HEK293 (cell line): ENCODE data around the gene RAB17.

Source experiments
- CTCF ChIA-PET: fragments of 350-600 bp; formaldehyde crosslinking; extraction: SDS; loops from one replicate; lab custom pipeline; 2021; ENCODE audit warnings: antibody characterized with exemption; lab: Yijun Ruan, JAX
- POLR2A ChIA-PET: fragments of 300-600 bp; formaldehyde crosslinking; extraction: SDS; loops from one replicate; lab custom pipeline; 2020; ENCODE audit warnings: antibody characterized with exemption, inconsistent platforms; lab: Yijun Ruan, JAX
- H3K27ac ChIP-seq: fragments of 200-500 bp; sonication (Bioruptor generic); 2 replicates; pipeline ENCODE4 v1.5.1; 2014; ENCODE audit warnings: low read depth, low read length, control low read depth, inconsistent platforms; ENCODE audit errors: extremely low read depth
- H3K36me3 ChIP-seq, 2 experiments: fragments of 200-500 bp in 1 of 2; sonication (Bioruptor generic) in 1 of 2; 1 replicate in 1 of 2; 2 replicates in 1 of 2; pipeline ENCODE4 v1.5.1; 2014 to 2017; ENCODE audit warnings: inconsistent platforms in 2 of 2, low read length in 2 of 2; ENCODE audit not compliant: control insufficient read depth in 2 of 2, insufficient read depth in 1 of 2
- H3K4me1 ChIP-seq: fragments of 200-500 bp; sonication (Bioruptor generic); 2 replicates; pipeline ENCODE4 v1.5.1; 2014; ENCODE audit warnings: mild to moderate bottlenecking, low read length, inconsistent platforms; ENCODE audit not compliant: control insufficient read depth, insufficient read depth
- H3K4me3 ChIP-seq: 2 replicates; pipeline ENCODE4 v1.5.1; 2011; ENCODE audit warnings: low read depth, mild to moderate bottlenecking, control low read depth, low read length, moderate library complexity
- H3K9me3 ChIP-seq: fragments of 200-500 bp; sonication (Bioruptor generic); 2 replicates; pipeline ENCODE4 v1.5.1; 2014; ENCODE audit warnings: low read depth, low read length, inconsistent platforms; ENCODE audit not compliant: control insufficient read depth, insufficient read depth
- BCL11B ChIP-seq: fragments of 450-650 bp; formaldehyde crosslinking; IDR thresholded peaks from 2 replicates; pipeline ENCODE4 v1.5.1; 2016; ENCODE audit warnings: low read depth, missing biosample characterization, missing genetic modification characterization
- HOXC10 ChIP-seq: sonication (generic); formaldehyde crosslinking; IDR thresholded peaks from 2 replicates; pipeline ENCODE4 v1.8.1; 2023; ENCODE audit warnings: mild to moderate bottlenecking, missing genetic modification reagents
- OSR2 ChIP-seq: fragments of 450-650 bp; formaldehyde crosslinking; IDR thresholded peaks from 2 replicates; pipeline ENCODE4 v1.5.1; 2016; ENCODE audit warnings: missing biosample characterization, missing genetic modification characterization
- ZFP69B ChIP-seq: fragments of 450-650 bp; formaldehyde crosslinking; IDR thresholded peaks from 2 replicates; pipeline ENCODE4 v1.5.1; 2016; ENCODE audit warnings: missing biosample characterization, missing genetic modification characterization
- ZIC2 ChIP-seq: fragments of 450-650 bp; formaldehyde crosslinking; IDR thresholded peaks from 2 replicates; pipeline ENCODE4 v1.5.1; 2016; ENCODE audit warnings: missing biosample characterization, missing genetic modification characterization
- ZNF133 ChIP-seq: fragments of 450-650 bp; formaldehyde crosslinking; IDR thresholded peaks from 2 replicates; pipeline ENCODE4 v1.5.1; 2016; ENCODE audit warnings: missing biosample characterization, missing genetic modification characterization
- ZNF184 ChIP-seq: fragments of 450-650 bp; IDR thresholded peaks from 2 replicates; pipeline ENCODE4 v1.5.1; 2018; ENCODE audit warnings: missing biosample characterization, mild to moderate bottlenecking, missing genetic modification characterization
- ZNF214 ChIP-seq: fragments of 450-650 bp; formaldehyde crosslinking; IDR thresholded peaks from 2 replicates; pipeline ENCODE4 v1.5.1; 2017; ENCODE audit warnings: missing biosample characterization, mild to moderate bottlenecking, missing genetic modification characterization, borderline replicate concordance
- ZNF223 ChIP-seq: fragments of 450-650 bp; formaldehyde crosslinking; IDR thresholded peaks from 2 replicates; pipeline ENCODE4 v1.5.1; 2016; ENCODE audit warnings: missing biosample characterization, missing genetic modification characterization
- ZNF324 ChIP-seq: fragments of 450-650 bp; formaldehyde crosslinking; IDR thresholded peaks from 2 replicates; pipeline ENCODE4 v1.5.1; 2016; ENCODE audit warnings: missing biosample characterization, missing genetic modification characterization
- ZNF335 ChIP-seq: fragments of 450-650 bp; formaldehyde crosslinking; conservative IDR thresholded peaks from 2 replicates; pipeline ENCODE4 v1.5.1; 2016; ENCODE audit warnings: missing biosample characterization, missing genetic modification characterization
- ZNF423 ChIP-seq: fragments of 450-650 bp; formaldehyde crosslinking; IDR thresholded peaks from 2 replicates; pipeline ENCODE4 v1.5.1; 2016; ENCODE audit warnings: missing biosample characterization, missing genetic modification characterization
- ZNF48 ChIP-seq: fragments of 450-650 bp; formaldehyde crosslinking; IDR thresholded peaks from 2 replicates; pipeline ENCODE4 v1.5.1; 2016; ENCODE audit warnings: missing biosample characterization, missing genetic modification characterization
- ZNF596 ChIP-seq: fragments of 450-650 bp; IDR thresholded peaks from 2 replicates; pipeline ENCODE4 v1.5.0; 2018; ENCODE audit warnings: missing biosample characterization, mild to moderate bottlenecking, missing genetic modification characterization, moderate library complexity
- ZNF747 ChIP-seq: fragments of 450-650 bp; formaldehyde crosslinking; IDR thresholded peaks from 2 replicates; pipeline ENCODE4 v1.5.1; 2016; ENCODE audit warnings: missing biosample characterization, missing genetic modification characterization
- ZNF837 ChIP-seq: fragments of 450-650 bp; formaldehyde crosslinking; IDR thresholded peaks from 2 replicates; pipeline ENCODE4 v1.5.1; 2016; ENCODE audit warnings: missing biosample characterization, missing genetic modification characterization
- ZSCAN30 ChIP-seq: fragments of 450-650 bp; IDR thresholded peaks from 2 replicates; pipeline ENCODE4 v1.5.1; 2018; ENCODE audit warnings: missing biosample characterization, mild to moderate bottlenecking, missing genetic modification characterization, moderate library complexity
- TF ChIP-seq, protein P1 (sequence below): fragments of 450-650 bp; formaldehyde crosslinking; IDR thresholded peaks from 2 replicates; pipeline ENCODE4 v1.5.1; 2016; ENCODE audit warnings: missing biosample characterization, missing genetic modification characterization
- TF ChIP-seq, protein P2 (sequence below): fragments of 450-650 bp; formaldehyde crosslinking; IDR thresholded peaks from 2 replicates; pipeline ENCODE4 v1.5.1; 2016; ENCODE audit warnings: missing biosample characterization, missing genetic modification characterization
- TF ChIP-seq, protein P3 (sequence below): fragments of 450-650 bp; formaldehyde crosslinking; IDR thresholded peaks from 2 replicates; pipeline ENCODE4 v1.5.1; 2016; ENCODE audit warnings: missing biosample characterization, missing genetic modification characterization, borderline replicate concordance
- TF ChIP-seq, protein P4 (sequence below): fragments of 450-650 bp; formaldehyde crosslinking; IDR thresholded peaks from 2 replicates; pipeline ENCODE4 v1.5.1; 2016; ENCODE audit warnings: missing biosample characterization, missing genetic modification characterization
- TF ChIP-seq, protein P5 (sequence below): fragments of 450-650 bp; formaldehyde crosslinking; IDR thresholded peaks from 2 replicates; pipeline ENCODE4 v1.5.1; 2017; ENCODE audit warnings: missing biosample characterization, missing genetic modification characterization

The RAB17 gene

DNA sequence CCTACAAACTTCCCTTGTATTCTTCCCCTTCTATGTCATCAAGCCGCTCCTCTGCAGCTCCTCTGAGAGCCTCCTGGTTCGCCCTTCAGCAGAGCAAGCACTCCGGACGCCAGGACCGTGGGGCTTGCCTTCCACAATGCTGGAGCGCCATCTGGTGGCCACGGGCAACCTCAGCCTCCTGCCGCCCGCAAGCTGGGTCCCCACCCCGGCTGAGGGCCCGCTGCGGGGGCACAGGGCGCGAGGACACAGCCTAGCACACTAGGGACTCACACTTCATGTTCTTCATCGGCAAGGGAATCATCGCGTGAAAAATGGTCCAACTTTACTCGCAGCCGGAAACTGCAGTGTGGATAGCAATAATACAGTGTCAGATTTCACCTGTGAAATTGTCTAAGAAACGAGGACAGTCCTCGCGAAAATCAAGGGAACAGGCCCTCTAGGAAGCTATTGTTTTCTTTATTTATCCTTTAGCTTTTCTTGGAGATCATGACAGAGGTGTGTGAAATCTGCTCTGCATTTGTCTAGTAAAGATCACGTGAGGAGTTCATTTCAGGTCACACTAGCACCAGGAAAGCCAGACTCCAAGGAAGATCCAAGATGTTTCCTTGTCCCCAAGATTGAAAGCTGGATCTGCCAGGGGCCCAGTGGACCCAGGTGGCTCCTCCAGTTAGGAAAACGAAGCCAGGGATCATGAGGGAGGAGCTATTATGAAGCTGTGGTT, 18.4 kb downstream of the RAB17 start (continued):
- TF ChIP-seq, protein P1, sequence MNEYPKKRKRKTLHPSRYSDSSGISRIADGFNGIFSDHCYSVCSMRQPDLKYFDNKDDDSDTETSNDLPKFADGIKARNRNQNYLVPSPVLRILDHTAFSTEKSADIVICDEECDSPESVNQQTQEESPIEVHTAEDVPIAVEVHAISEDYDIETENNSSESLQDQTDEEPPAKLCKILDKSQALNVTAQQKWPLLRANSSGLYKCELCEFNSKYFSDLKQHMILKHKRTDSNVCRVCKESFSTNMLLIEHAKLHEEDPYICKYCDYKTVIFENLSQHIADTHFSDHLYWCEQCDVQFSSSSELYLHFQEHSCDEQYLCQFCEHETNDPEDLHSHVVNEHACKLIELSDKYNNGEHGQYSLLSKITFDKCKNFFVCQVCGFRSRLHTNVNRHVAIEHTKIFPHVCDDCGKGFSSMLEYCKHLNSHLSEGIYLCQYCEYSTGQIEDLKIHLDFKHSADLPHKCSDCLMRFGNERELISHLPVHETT (tag by site-specific recombination): no peak
- TF ChIP-seq ZFP69B (tag by site-specific recombination) (0 out of 2 replicates have a peak, but pooled peaks have one; percentile 32), BCL11B (tag by site-specific recombination) (no peak), ZNF223 (tag by site-specific recombination) (no peak), ZNF184 (tag by site-specific recombination) (no peak), ZIC2 (tag by site-specific recombination) (0 out of 2 replicates have a peak, but pooled peaks have one; percentile 16), ZNF747 (tag by site-specific recombination) (no peak), ZNF335 (tag by site-specific recombination) (peak; percentile 47; the same call in 1 of the 2 replicates), OSR2 (tag by site-specific recombination) (no peak), ZNF596 (tag by site-specific recombination) (no peak), ZSCAN30 (0 out of 2 replicates have a peak, but pooled peaks have one; percentile 31)
- TF ChIP-seq, protein P2, sequence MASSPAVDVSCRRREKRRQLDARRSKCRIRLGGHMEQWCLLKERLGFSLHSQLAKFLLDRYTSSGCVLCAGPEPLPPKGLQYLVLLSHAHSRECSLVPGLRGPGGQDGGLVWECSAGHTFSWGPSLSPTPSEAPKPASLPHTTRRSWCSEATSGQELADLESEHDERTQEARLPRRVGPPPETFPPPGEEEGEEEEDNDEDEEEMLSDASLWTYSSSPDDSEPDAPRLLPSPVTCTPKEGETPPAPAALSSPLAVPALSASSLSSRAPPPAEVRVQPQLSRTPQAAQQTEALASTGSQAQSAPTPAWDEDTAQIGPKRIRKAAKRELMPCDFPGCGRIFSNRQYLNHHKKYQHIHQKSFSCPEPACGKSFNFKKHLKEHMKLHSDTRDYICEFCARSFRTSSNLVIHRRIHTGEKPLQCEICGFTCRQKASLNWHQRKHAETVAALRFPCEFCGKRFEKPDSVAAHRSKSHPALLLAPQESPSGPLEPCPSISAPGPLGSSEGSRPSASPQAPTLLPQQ (tag by site-specific recombination): peak; percentile 57

DNA sequence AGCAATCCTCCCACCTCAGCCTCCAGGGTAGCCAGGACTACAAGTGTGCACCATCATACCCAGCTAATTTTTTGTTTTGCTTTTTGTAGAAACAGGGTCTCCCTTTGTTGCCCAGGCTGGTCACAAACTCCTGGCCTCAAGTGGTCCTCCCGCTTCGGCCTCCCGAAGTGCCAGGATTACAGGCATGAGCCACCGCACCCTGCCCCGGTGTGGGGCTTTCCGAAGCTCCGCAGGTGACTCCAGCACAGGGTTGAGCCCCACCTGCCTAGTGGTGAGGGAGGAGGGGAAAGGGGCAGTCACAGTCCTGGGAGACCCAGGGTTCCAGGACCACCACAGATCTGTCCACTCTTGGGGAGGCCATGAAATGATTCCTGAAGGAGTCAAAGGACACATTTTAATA, 19.0 kb downstream of the RAB17 start:
- Histone ChIP-seq H3K4me3 (no peak overlapping the region), H3K27ac (no peak overlapping the region), H3K9me3 (no peaks in the 10 kb centered on the region), H3K36me3 (no peaks in the 10 kb centered on the region), H3K4me1 (0 out of 2 replicates have a peak, but pooled peaks cover 3% of the 10 kb centered on the region)
- POLR2A ChIA-PET: interaction anchor here (0.9 to 1.0 kb wide), 2 partner anchors 59 to 96 kb away, joined by 3 to 6 read pairs; no protein-coding TSS in a partner anchor
- CTCF ChIA-PET: interaction anchor here (0.5 to 6.5 kb wide), 64 partner anchors 10 to 1256 kb away, joined by 3 to 256 read pairs (median 4); partner anchors contain the start of gene COPS8
- TF ChIP-seq ZNF133 (no peak), ZNF423 (no peak), ZNF324 (tag by site-specific recombination) (no peak), HOXC10 (CRISPR knock-in tag) (no peak), ZNF837 (tag by site-specific recombination) (no peak), ZNF48 (tag by site-specific recombination) (no peak), ZNF214 (tag by site-specific recombination) (no peak)
- TF ChIP-seq, protein P3, sequence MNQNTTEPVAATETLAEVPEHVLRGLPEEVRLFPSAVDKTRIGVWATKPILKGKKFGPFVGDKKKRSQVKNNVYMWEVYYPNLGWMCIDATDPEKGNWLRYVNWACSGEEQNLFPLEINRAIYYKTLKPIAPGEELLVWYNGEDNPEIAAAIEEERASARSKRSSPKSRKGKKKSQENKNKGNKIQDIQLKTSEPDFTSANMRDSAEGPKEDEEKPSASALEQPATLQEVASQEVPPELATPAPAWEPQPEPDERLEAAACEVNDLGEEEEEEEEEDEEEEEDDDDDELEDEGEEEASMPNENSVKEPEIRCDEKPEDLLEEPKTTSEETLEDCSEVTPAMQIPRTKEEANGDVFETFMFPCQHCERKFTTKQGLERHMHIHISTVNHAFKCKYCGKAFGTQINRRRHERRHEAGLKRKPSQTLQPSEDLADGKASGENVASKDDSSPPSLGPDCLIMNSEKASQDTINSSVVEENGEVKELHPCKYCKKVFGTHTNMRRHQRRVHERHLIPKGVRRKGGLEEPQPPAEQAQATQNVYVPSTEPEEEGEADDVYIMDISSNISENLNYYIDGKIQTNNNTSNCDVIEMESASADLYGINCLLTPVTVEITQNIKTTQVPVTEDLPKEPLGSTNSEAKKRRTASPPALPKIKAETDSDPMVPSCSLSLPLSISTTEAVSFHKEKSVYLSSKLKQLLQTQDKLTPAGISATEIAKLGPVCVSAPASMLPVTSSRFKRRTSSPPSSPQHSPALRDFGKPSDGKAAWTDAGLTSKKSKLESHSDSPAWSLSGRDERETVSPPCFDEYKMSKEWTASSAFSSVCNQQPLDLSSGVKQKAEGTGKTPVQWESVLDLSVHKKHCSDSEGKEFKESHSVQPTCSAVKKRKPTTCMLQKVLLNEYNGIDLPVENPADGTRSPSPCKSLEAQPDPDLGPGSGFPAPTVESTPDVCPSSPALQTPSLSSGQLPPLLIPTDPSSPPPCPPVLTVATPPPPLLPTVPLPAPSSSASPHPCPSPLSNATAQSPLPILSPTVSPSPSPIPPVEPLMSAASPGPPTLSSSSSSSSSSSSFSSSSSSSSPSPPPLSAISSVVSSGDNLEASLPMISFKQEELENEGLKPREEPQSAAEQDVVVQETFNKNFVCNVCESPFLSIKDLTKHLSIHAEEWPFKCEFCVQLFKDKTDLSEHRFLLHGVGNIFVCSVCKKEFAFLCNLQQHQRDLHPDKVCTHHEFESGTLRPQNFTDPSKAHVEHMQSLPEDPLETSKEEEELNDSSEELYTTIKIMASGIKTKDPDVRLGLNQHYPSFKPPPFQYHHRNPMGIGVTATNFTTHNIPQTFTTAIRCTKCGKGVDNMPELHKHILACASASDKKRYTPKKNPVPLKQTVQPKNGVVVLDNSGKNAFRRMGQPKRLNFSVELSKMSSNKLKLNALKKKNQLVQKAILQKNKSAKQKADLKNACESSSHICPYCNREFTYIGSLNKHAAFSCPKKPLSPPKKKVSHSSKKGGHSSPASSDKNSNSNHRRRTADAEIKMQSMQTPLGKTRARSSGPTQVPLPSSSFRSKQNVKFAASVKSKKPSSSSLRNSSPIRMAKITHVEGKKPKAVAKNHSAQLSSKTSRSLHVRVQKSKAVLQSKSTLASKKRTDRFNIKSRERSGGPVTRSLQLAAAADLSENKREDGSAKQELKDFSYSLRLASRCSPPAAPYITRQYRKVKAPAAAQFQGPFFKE (tag by site-specific recombination): no peak
- TF ChIP-seq, protein P4, sequence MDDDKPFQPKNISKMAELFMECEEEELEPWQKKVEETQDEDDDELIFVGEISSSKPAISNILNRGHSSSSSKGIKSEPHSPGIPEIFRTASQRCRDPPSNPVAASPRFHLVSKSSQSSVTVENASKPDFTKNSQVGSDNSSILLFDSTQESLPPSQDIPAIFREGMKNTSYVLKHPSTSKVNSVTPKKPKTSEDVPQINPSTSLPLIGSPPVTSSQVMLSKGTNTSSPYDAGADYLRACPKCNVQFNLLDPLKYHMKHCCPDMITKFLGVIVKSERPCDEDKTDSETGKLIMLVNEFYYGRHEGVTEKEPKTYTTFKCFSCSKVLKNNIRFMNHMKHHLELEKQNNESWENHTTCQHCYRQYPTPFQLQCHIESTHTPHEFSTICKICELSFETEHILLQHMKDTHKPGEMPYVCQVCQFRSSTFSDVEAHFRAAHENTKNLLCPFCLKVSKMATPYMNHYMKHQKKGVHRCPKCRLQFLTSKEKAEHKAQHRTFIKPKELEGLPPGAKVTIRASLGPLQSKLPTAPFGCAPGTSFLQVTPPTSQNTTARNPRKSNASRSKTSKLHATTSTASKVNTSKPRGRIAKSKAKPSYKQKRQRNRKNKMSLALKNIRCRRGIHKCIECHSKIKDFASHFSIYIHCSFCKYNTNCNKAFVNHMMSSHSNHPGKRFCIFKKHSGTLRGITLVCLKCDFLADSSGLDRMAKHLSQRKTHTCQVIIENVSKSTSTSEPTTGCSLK (tag by site-specific recombination): no peak
- TF ChIP-seq, protein P5, sequence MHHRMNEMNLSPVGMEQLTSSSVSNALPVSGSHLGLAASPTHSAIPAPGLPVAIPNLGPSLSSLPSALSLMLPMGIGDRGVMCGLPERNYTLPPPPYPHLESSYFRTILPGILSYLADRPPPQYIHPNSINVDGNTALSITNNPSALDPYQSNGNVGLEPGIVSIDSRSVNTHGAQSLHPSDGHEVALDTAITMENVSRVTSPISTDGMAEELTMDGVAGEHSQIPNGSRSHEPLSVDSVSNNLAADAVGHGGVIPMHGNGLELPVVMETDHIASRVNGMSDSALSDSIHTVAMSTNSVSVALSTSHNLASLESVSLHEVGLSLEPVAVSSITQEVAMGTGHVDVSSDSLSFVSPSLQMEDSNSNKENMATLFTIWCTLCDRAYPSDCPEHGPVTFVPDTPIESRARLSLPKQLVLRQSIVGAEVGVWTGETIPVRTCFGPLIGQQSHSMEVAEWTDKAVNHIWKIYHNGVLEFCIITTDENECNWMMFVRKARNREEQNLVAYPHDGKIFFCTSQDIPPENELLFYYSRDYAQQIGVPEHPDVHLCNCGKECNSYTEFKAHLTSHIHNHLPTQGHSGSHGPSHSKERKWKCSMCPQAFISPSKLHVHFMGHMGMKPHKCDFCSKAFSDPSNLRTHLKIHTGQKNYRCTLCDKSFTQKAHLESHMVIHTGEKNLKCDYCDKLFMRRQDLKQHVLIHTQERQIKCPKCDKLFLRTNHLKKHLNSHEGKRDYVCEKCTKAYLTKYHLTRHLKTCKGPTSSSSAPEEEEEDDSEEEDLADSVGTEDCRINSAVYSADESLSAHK (tag by site-specific recombination): no peak
